ENCODE data around the gene FTL.

Gene FTL

DNA sequence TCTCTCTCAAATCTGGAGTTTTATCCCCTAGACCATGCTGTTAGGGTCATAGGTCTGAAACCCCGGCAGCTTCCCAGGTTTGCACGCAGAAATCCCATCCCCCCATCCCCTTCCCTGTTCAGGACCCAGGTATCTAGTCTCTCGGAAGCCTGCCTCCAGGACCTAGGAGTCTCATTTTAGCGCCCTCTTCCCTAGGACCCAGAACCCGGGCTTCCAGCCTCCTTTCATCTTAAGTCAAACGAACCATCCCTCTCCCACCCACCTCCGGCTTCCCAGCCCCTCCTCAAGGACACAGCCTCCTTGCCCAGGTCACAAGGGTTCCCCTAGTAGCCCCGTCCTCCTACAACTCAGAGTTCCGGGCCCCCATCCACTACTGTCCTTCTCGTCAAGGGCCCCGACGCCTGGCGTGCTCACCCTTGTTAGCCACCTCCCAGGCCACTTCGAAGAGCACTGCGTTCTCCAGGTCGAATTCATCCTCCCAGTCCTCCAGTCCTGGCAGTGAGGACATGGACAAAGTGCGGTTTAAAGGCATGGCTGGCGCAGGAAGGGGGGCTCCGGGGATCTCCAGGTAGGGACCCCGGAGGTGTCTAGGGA is 27.6 kb downstream of the FTL start:
- peak in 1 of 2 donors; percentile 50 for DNase-seq

- peak; percentile 99 to 100 for DNase-seq
Observed at GRCh38 chr19:48993175-48994034, 28.3 kb downstream of the FTL start, which contains the start of the genes GYS1 and RUVBL2. GYS1 (minus strand) TSS chr19:48993309; CDS start chr19:48993112, 197 bp downstream. RUVBL2 (plus strand) TSS chr19:48993887; CDS start chr19:48993912, 25 bp downstream.

- DNase-seq, result no peak
Observed at GRCh38 chr19:48994035-48994386, 28.9 kb downstream of the FTL start.

DNA sequence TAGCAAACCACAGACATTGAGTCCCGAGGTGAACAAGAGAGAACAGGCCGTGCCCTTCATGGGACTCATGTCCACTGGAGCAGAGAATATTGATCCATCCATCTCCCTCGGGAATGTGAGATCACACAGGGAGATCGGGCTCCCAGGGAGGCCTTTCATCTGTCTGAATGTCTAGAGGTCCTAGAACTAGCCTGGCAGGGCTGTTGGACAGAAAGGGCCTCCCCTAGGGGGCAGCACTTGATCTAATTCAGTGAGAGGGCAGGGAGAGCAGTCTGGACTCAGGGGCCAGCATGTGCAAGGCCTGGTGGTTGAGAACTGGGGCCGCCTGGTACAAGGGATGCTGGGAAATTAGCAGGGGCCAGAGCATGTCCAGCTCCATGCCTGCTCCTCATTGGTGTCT is 32.9 kb downstream of the FTL start:
- peak; percentile 4 to 9 for DNase-seq

DNA sequence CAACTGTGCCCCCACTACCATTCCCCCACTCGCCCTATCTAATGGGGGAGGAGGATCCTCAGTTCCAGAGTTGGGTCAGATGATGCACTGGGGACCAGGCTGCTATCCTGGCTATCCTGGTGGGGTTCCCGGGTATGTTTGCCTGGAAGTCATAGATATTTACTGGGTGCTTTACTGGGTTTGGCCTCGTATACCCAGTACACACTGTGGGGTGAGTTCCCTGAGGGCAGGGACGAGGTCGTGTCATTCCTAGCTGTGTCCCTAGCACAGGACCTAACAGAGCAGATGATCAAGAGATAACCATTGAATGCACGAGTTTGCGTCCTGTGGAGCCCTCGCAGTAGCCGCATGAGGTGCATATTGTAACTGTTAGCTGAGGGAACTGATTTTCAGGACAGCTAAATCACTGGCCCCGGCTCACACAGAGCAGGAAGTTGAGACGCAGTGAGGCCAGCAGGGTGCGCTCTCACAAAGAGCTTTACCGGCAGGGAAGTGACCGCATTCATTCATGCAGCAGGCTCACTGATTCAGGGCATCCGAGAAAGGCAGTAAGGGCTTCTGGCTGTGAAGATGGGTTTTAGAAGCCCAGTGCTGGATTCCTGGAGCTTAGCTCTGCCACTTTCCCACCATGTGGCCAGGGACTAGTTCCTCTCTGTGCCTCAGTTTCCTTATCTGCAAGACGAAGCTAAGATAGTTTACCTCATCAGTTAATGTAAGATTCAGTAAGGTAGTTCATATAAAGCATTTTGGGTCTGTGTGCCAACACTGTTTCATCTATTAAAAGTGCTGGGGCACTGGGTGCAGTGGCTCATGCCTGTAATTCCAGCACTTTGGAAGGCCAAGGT is 34.6 kb downstream of the FTL start:
- DNase-seq, result peak in 1 of 2 donors; percentile 10

DNA sequence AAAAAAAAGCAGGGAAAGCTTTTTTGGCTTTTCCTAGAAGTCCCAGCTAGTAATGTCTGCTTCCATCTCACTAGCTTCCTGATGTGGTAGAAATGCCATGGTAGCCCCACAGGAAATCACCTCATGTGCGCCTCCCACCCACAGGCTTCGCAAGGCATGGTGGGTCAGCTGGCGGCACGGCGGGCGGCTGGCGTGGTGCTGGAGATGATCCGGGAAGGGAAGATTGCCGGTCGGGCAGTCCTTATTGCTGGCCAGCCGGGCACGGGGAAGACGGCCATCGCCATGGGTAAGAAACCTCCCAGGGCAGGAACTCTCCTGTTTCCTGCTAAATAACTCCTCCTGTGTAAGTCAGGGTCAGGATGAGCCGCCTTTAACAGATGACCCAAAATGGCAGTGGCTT is 39.0 kb downstream of the FTL start:
- DNase-seq, result no peak

DNA sequence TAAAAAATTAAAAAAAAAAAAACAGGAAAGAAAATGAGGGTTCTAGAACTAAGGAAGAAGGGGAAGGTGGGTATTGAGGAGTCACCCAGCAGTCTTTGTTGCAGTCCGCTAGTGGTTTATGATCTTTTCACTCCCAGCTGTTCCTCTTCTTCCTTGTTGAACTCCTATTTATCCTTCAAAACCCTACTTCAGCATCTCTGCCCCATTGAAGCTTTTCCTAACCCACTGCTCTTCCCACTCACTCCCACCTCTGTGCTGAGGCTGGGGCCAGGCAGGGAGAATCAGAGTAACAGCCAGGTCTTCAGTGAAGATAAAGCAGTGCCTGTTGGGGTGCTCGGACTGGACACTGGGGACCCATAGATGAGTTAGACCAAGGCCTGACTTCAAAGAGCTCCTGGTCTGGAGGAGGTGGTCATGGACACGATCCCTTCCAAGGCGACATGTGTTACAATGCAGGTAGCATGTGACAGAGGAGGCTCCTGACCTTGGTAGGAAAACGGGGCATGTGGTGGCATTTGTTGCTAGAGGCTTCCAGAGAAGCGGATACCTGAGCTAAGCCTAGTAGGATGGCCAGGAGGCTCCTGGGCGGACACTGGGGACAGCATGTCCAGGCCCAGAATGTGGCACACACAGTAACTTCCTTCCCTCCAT is 40.0 kb downstream of the FTL start:
- DNase-seq, result no peak

- no peak for DNase-seq
Observed at GRCh38 chr19:49006905-49007304, 41.8 kb downstream of the FTL start.

DNA sequence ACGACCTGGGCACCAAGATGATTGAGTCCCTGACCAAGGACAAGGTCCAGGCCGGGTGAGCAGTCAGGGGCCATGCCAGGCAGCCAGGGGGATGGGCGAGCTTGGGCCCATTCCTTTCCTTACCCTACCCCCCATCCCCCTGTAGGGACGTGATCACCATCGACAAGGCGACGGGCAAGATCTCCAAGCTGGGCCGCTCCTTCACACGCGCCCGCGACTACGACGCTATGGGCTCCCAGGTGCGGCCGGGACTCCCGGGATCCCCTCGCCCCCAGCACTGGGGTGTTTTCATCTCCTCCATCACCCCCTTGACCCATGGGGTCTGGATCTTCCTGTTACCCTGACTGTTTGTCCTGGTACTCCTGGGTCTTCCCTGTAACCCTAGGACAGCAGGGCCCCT is 44.7 kb downstream of the FTL start:
- DNase-seq, result no peak

DNA sequence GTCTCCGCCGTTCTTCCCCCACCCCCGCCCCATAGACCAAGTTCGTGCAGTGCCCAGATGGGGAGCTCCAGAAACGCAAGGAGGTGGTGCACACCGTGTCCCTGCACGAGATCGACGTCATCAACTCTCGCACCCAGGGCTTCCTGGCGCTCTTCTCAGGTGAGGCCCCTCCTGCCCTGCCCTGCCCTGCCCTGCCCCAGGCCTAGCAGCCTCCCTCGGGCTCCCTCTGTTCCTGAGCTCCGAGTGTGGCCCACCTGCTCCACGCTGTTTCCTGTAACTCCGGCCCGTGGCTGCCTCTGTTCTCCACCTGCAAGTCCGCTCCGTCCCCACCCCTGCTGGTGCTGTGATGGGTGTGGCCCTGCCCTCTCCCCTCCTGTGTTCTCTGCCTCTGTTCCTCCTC is 45.3 kb downstream of the FTL start:
- DNase-seq, result no peak

DNA sequence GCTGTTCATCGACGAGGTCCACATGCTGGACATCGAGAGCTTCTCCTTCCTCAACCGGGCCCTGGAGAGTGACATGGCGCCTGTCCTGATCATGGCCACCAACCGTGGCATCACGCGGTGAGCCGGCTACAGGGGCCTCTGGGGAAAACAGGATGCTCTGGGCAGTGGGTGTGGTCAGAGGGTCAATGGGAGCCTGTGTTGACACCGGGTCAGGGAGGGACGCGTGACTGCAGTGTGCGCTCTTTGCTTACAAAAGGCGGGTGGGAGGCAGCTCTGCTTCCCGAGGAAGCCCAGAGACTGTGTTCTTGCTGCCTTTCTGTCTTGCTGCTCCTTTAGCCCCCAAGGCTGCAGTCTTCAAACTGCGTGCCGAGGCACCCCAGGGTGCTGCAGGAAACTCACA is 46.1 kb downstream of the FTL start:
- no peak for DNase-seq

- no peak for DNase-seq
Observed at GRCh38 chr19:49014123-49014869, 49.2 kb downstream of the FTL start.

DNA sequence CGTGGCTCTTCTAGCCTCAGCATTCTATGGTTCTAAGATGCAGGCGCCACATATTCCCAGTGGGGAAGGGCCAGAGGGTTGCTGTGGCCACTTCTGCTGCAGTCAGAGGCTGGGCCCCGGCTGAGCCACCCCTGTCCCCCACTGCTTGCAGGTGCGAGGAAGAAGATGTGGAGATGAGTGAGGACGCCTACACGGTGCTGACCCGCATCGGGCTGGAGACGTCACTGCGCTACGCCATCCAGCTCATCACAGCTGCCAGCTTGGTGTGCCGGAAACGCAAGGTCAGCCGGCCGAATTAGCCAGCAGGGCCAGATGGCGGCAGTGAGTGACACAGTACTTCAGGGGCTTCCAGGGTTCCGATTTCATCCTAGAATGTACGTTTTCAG is 49.8 kb downstream of the FTL start:
- no peak for DNase-seq

- DNase-seq, result no peak
Observed at GRCh38 chr19:49016067-49016839, 51.1 kb downstream of the FTL start.

Measured in bone marrow (tissue), 2 donors.